ENCODE measurements around the gene CSMD2.

The CSMD2 gene

GRCh38 chr1:33635336-33636012 is 529.6 kb downstream of the CSMD2 start:
- no peak for DNase-seq (ENCODE audit: low spot score)

- peak; percentile 59 for DNase-seq (ENCODE audit: low spot score)
Measured at GRCh38 chr1:33634806-33635205, 530.2 kb downstream of the CSMD2 start.

GRCh38 chr1:33634143-33634542 is 530.9 kb downstream of the CSMD2 start:
- DNase-seq (ENCODE audit: low spot score), result no peak

- DNase-seq (ENCODE audit: low spot score), result peak; percentile 88
Measured at GRCh38 chr1:33633019-33633801, 531.8 kb downstream of the CSMD2 start.

- no peak for DNase-seq (ENCODE audit: low spot score)
Measured at GRCh38 chr1:33630686-33631085, 534.3 kb downstream of the CSMD2 start.

GRCh38 chr1:33626801-33627200 is 538.2 kb downstream of the CSMD2 start:
- DNase-seq (ENCODE audit: low spot score), result no peak

GRCh38 chr1:33624991-33625870 is 539.8 kb downstream of the CSMD2 start:
- DNase-seq (ENCODE audit: low spot score), result no peak

GRCh38 chr1:33624261-33624990 is 540.6 kb downstream of the CSMD2 start:
- no peak for DNase-seq (ENCODE audit: low spot score)

- no peak for DNase-seq (ENCODE audit: low spot score)
Measured at GRCh38 chr1:33623811-33624210, 541.2 kb downstream of the CSMD2 start.

GRCh38 chr1:33622757-33623156 is 542.3 kb downstream of the CSMD2 start:
- DNase-seq (ENCODE audit: low spot score), result no peak

- DNase-seq (ENCODE audit: low spot score), result no peak
Measured at GRCh38 chr1:33618636-33619035, 546.4 kb downstream of the CSMD2 start.

- no peak for DNase-seq (ENCODE audit: low spot score)
Measured at GRCh38 chr1:33617451-33617850, 547.6 kb downstream of the CSMD2 start.

- DNase-seq (ENCODE audit: low spot score), result no peak
Measured at GRCh38 chr1:33616780-33617179, 548.2 kb downstream of the CSMD2 start.

GRCh38 chr1:33615546-33615945 is 549.5 kb downstream of the CSMD2 start:
- no peak for DNase-seq (ENCODE audit: low spot score)

GRCh38 chr1:33610864-33611455 is 554.1 kb downstream of the CSMD2 start:
- no peak for DNase-seq (ENCODE audit: low spot score)

- no peak for DNase-seq (ENCODE audit: low spot score)
Measured at GRCh38 chr1:33610391-33610790, 554.6 kb downstream of the CSMD2 start.

- DNase-seq (ENCODE audit: low spot score), result no peak
Measured at GRCh38 chr1:33609739-33610138, 555.3 kb downstream of the CSMD2 start.

GRCh38 chr1:33608825-33609400 is 556.1 kb downstream of the CSMD2 start:
- DNase-seq (ENCODE audit: low spot score), result no peak

- DNase-seq (ENCODE audit: low spot score), result no peak
Measured at GRCh38 chr1:33607444-33608005, 557.5 kb downstream of the CSMD2 start.

- DNase-seq (ENCODE audit: low spot score), result no peak
Measured at GRCh38 chr1:33606272-33606671, 558.8 kb downstream of the CSMD2 start.

GRCh38 chr1:33602271-33602670 is 562.8 kb downstream of the CSMD2 start:
- no peak for DNase-seq (ENCODE audit: low spot score)
